Suppressor macrophage treated with lipopolysaccharide for 1 hour (primary cell): ENCODE data around the gene ABHD6.
"Not testable (repeated sequence)": the region's sequence is repeated elsewhere in the genome, so short reads cannot be mapped to it uniquely, and the experiment has no call there.

Source experiments
- DNase-seq, 3 donors: peaks; one replicate each; pipeline ENCODE4 v3.0.0-alpha.2; 2020 to 2022

Gene ABHD6

GRCh38 chr3:58243976-58244585, 6.5 kb downstream of the ABHD6 start:
- DNase-seq = no peak

- DNase-seq = no peak
These were observed 8.8 kb downstream of the ABHD6 start for GRCh38 chr3:58246148-58247047.

- DNase-seq = no peak
These were observed 11.9 kb downstream of the ABHD6 start for GRCh38 chr3:58249358-58250092.

GRCh38 chr3:58250093-58250707, 12.6 kb downstream of the ABHD6 start:
- no peak for DNase-seq

- no peak for DNase-seq
These were observed 14.0 kb downstream of the ABHD6 start for GRCh38 chr3:58251631-58252035.

GRCh38 chr3:58254144-58254543, 16.6 kb downstream of the ABHD6 start:
- no peak for DNase-seq

GRCh38 chr3:58256061-58256460, 18.5 kb downstream of the ABHD6 start:
- DNase-seq = peak in 2 of 3 donors; percentile 56 to 60

GRCh38 chr3:58256511-58256910, 18.9 kb downstream of the ABHD6 start:
- no peak for DNase-seq

GRCh38 chr3:58258392-58259055, 20.9 kb downstream of the ABHD6 start:
- no peak for DNase-seq

- DNase-seq = peak; percentile 75 to 91 (median 85)
These were observed 22.7 kb downstream of the ABHD6 start for GRCh38 chr3:58260261-58260731.

GRCh38 chr3:58260733-58261132, 23.1 kb downstream of the ABHD6 start:
- peak; percentile 18 to 41 (median 30) for DNase-seq

GRCh38 chr3:58261954-58262666, 24.5 kb downstream of the ABHD6 start:
- DNase-seq = no peak

GRCh38 chr3:58266577-58266976, 29.0 kb downstream of the ABHD6 start:
- no peak for DNase-seq

- peak; percentile 24 to 59 (median 56) for DNase-seq
These were observed 30.0 kb downstream of the ABHD6 start for GRCh38 chr3:58267543-58267942.

GRCh38 chr3:58269356-58269755, 31.8 kb downstream of the ABHD6 start:
- DNase-seq = no peak

GRCh38 chr3:58270485-58270884, 32.9 kb downstream of the ABHD6 start:
- no peak for DNase-seq

- peak; percentile 62 to 84 (median 81) for DNase-seq
These were observed 34.4 kb downstream of the ABHD6 start for GRCh38 chr3:58271901-58272501.

GRCh38 chr3:58272891-58273290, 35.3 kb downstream of the ABHD6 start:
- no peak for DNase-seq

- not testable (repeated sequence) for DNase-seq
These were observed 35.8 kb downstream of the ABHD6 start for GRCh38 chr3:58273362-58273761.

GRCh38 chr3:58274027-58274614, 36.5 kb downstream of the ABHD6 start:
- DNase-seq = no peak

GRCh38 chr3:58281069-58281468, 43.5 kb downstream of the ABHD6 start:
- DNase-seq = no peak
